ENCODE results near the gene NFATC3. TPM values are rescaled to one million over a fixed set of nuclear protein-coding genes. Genes with fewer than 3 reads are reported as not detected.

The NFATC3 gene
- total RNA-seq, 1 donor from 2014 or later: 152 TPM

- Mint-ChIP-seq H3K9me3 (no peaks in the 10 kb centered on the region), H3K27me3 (ENCODE audit: insufficient read depth) (no peaks in the 10 kb centered on the region), H3K36me3 (ENCODE audit: low read depth) (peaks cover 29% of the 10 kb centered on the region), H3K4me1 (ENCODE audit: low read depth) (peaks cover 45% of the 10 kb centered on the region), H3K27ac (peak overlapping the region; percentile 61), H3K4me3 (peak overlapping the region; percentile 19)
- intact Hi-C loops (cut with micrococcal nuclease): loop anchor here (1.0 to 5.0 kb wide), 2 partner anchors 16 to 35 kb away; no protein-coding TSS in a partner anchor
- no peak for DNase-seq (ENCODE audit: low spot score)
Measured at GRCh38 chr16:68227183-68227793, 142.1 kb downstream of the NFATC3 start.

GRCh38 chr16:68227850-68228553, 142.8 kb downstream of the NFATC3 start:
- H3K27me3 Mint-ChIP-seq (ENCODE audit: insufficient read depth): no peaks in the 10 kb centered on the region
- peaks cover 26% of the 10 kb centered on the region for H3K36me3 Mint-ChIP-seq (ENCODE audit: low read depth)
- H3K4me1 Mint-ChIP-seq (ENCODE audit: low read depth): peaks cover 45% of the 10 kb centered on the region
- H3K27ac Mint-ChIP-seq: peak overlapping the region; percentile 74
- intact Hi-C loops (cut with micrococcal nuclease): loop anchor here (1.0 to 5.0 kb wide), 3 partner anchors 17 to 135 kb away; no protein-coding TSS in a partner anchor
- no peaks in the 10 kb centered on the region for H3K9me3 Mint-ChIP-seq
- H3K4me3 Mint-ChIP-seq: peak overlapping the region; percentile 68
- DNase-seq (ENCODE audit: low spot score): no peak

- intact Hi-C loops (cut with micrococcal nuclease): loop anchor here (1.0 to 5.0 kb wide), 5 partner anchors 9 to 235 kb away; no protein-coding TSS in a partner anchor
- Mint-ChIP-seq H3K9me3 (no peaks in the 10 kb centered on the region), H3K36me3 (ENCODE audit: low read depth) (peaks cover 26% of the 10 kb centered on the region), H3K27ac (no peak overlapping the region), H3K4me1 (ENCODE audit: low read depth) (peaks cover 45% of the 10 kb centered on the region), H3K27me3 (ENCODE audit: insufficient read depth) (no peaks in the 10 kb centered on the region), H3K4me3 (no peak overlapping the region)
- DNase-seq (ENCODE audit: low spot score): no peak
Measured at GRCh38 chr16:68228652-68229051, 143.5 kb downstream of the NFATC3 start.

GRCh38 chr16:68229431-68230175, 144.4 kb downstream of the NFATC3 start:
- Mint-ChIP-seq H3K27me3 (ENCODE audit: insufficient read depth) (no peaks in the 10 kb centered on the region), H3K4me1 (ENCODE audit: low read depth) (peaks cover 47% of the 10 kb centered on the region)

GRCh38 chr16:68230176-68230571, 145.0 kb downstream of the NFATC3 start:
- no peaks in the 10 kb centered on the region for H3K9me3 Mint-ChIP-seq
- H3K36me3 Mint-ChIP-seq (ENCODE audit: low read depth): peaks cover 25% of the 10 kb centered on the region
- intact Hi-C loops (cut with micrococcal nuclease): no loop called here
- no peak overlapping the region for H3K27ac Mint-ChIP-seq
- no peak for DNase-seq (ENCODE audit: low spot score)
- no peak overlapping the region for H3K4me3 Mint-ChIP-seq
- no peaks in the 10 kb centered on the region for H3K27me3 Mint-ChIP-seq (ENCODE audit: insufficient read depth)
- peaks cover 47% of the 10 kb centered on the region for H3K4me1 Mint-ChIP-seq (ENCODE audit: low read depth)

More at GRCh38 chr16:68229431-68230175, 144.4 kb downstream of the NFATC3 start:
- no peaks in the 10 kb centered on the region for H3K9me3 Mint-ChIP-seq
- no peak for DNase-seq (ENCODE audit: low spot score)
- H3K36me3 Mint-ChIP-seq (ENCODE audit: low read depth): peaks cover 26% of the 10 kb centered on the region
- H3K4me3 Mint-ChIP-seq: no peak overlapping the region
- peak overlapping the region; percentile 63 for H3K27ac Mint-ChIP-seq
- intact Hi-C loops (cut with micrococcal nuclease): loop anchor here (1.0 to 5.0 kb wide), 5 partner anchors 8 to 236 kb away; no protein-coding TSS in a partner anchor

GRCh38 chr16:68230956-68231355, 145.8 kb downstream of the NFATC3 start:
- no peak for DNase-seq (ENCODE audit: low spot score)
- H3K4me3 Mint-ChIP-seq: no peak overlapping the region
- H3K36me3 Mint-ChIP-seq (ENCODE audit: low read depth): peaks cover 17% of the 10 kb centered on the region
- intact Hi-C loops (cut with micrococcal nuclease): no loop called here
- H3K27ac Mint-ChIP-seq: no peak overlapping the region
- no peaks in the 10 kb centered on the region for H3K27me3 Mint-ChIP-seq (ENCODE audit: insufficient read depth)
- H3K9me3 Mint-ChIP-seq: no peaks in the 10 kb centered on the region
- H3K4me1 Mint-ChIP-seq (ENCODE audit: low read depth): peaks cover 40% of the 10 kb centered on the region

- Mint-ChIP-seq H3K9me3 (no peaks in the 10 kb centered on the region), H3K27me3 (ENCODE audit: insufficient read depth) (no peaks in the 10 kb centered on the region), H3K4me1 (ENCODE audit: low read depth) (peaks cover 37% of the 10 kb centered on the region), H3K36me3 (ENCODE audit: low read depth) (peaks cover 17% of the 10 kb centered on the region), H3K27ac (no peak overlapping the region), H3K4me3 (no peak overlapping the region)
- DNase-seq (ENCODE audit: low spot score): no peak
- intact Hi-C loops (cut with micrococcal nuclease): no loop called here
Measured at GRCh38 chr16:68231384-68232136, 146.4 kb downstream of the NFATC3 start.

GRCh38 chr16:68232335-68232734, 147.2 kb downstream of the NFATC3 start:
- H3K36me3 Mint-ChIP-seq (ENCODE audit: low read depth): peaks cover 12% of the 10 kb centered on the region
- H3K4me1 Mint-ChIP-seq (ENCODE audit: low read depth): peaks cover 36% of the 10 kb centered on the region
- intact Hi-C loops (cut with micrococcal nuclease): no loop called here
- no peaks in the 10 kb centered on the region for H3K27me3 Mint-ChIP-seq (ENCODE audit: insufficient read depth)
- H3K4me3 Mint-ChIP-seq: no peak overlapping the region
- no peak overlapping the region for H3K27ac Mint-ChIP-seq
- H3K9me3 Mint-ChIP-seq: no peaks in the 10 kb centered on the region
- no peak for DNase-seq (ENCODE audit: low spot score)

GRCh38 chr16:68233085-68233834, 148.1 kb downstream of the NFATC3 start:
- peaks cover 3% of the 10 kb centered on the region for H3K27me3 Mint-ChIP-seq (ENCODE audit: insufficient read depth)

GRCh38 chr16:68233835-68234187, 148.6 kb downstream of the NFATC3 start:
- H3K27ac Mint-ChIP-seq: no peak overlapping the region
- H3K9me3 Mint-ChIP-seq: no peaks in the 10 kb centered on the region
- no peak overlapping the region for H3K4me3 Mint-ChIP-seq
- peaks cover 32% of the 10 kb centered on the region for H3K4me1 Mint-ChIP-seq (ENCODE audit: low read depth)
- H3K36me3 Mint-ChIP-seq (ENCODE audit: low read depth): peaks cover 7% of the 10 kb centered on the region
- H3K27me3 Mint-ChIP-seq (ENCODE audit: insufficient read depth): peaks cover 3% of the 10 kb centered on the region
- no peak for DNase-seq (ENCODE audit: low spot score)
- intact Hi-C loops (cut with micrococcal nuclease): no loop called here

More at GRCh38 chr16:68233085-68233834, 148.1 kb downstream of the NFATC3 start:
- H3K36me3 Mint-ChIP-seq (ENCODE audit: low read depth): peaks cover 7% of the 10 kb centered on the region
- DNase-seq (ENCODE audit: low spot score): no peak
- H3K4me3 Mint-ChIP-seq: no peak overlapping the region
- no peak overlapping the region for H3K27ac Mint-ChIP-seq
- peaks cover 32% of the 10 kb centered on the region for H3K4me1 Mint-ChIP-seq (ENCODE audit: low read depth)
- intact Hi-C loops (cut with micrococcal nuclease): no loop called here
- no peaks in the 10 kb centered on the region for H3K9me3 Mint-ChIP-seq

- no peak for DNase-seq (ENCODE audit: low spot score)
- no peak overlapping the region for H3K27ac Mint-ChIP-seq
- H3K4me3 Mint-ChIP-seq: no peak overlapping the region
- intact Hi-C loops (cut with micrococcal nuclease): loop anchor here (5.0 kb wide), 1 partner anchor 297 kb away; the partner anchor contains the start of gene PSMB10
- H3K27me3 Mint-ChIP-seq (ENCODE audit: insufficient read depth): peaks cover 3% of the 10 kb centered on the region
- H3K9me3 Mint-ChIP-seq: no peaks in the 10 kb centered on the region
- H3K36me3 Mint-ChIP-seq (ENCODE audit: low read depth): peaks cover 2% of the 10 kb centered on the region
- H3K4me1 Mint-ChIP-seq (ENCODE audit: low read depth): peaks cover 28% of the 10 kb centered on the region
Measured at GRCh38 chr16:68234188-68235107, 149.3 kb downstream of the NFATC3 start.
